GM12878 (cell line): ENCODE results near the gene SMAD9. TPM values are rescaled to one million over a fixed set of nuclear protein-coding genes. Genes with fewer than 3 reads are reported as not detected.

Experiments
- ATAC-seq: fragments of 200-7000 bp; cut with Tn5 transposase; 3 replicates; pipeline ENCODE4 v1.9.1; 2020; ENCODE audit warnings: mild to moderate bottlenecking, moderate library complexity
- BruUV-seq: library from RNA; stranded (reverse); fragments of 400-500 nt; replicated peaks from 2 replicates; lab custom pipeline; 2021; lab: Mats Ljungman, UMichigan
- CTCF ChIA-PET: fragments of 300-600 bp; sonication (Branson Sonifier 250); formaldehyde crosslinking; extraction: SDS; loops from one replicate; lab custom pipeline; 2021; ENCODE audit warnings: inconsistent platforms; lab: Yijun Ruan, JAX
- POLR2A ChIA-PET: fragments of 350-600 bp; formaldehyde crosslinking; extraction: SDS; loops from one replicate; lab custom pipeline; 2021; ENCODE audit warnings: inconsistent platforms; lab: Charles Lee
- RAD21 ChIA-PET: fragments of 300-600 bp; sonication (Branson Sonifier 250); formaldehyde crosslinking; loops from one replicate; lab custom pipeline; 2023; ENCODE audit warnings: antibody characterized with exemption; ENCODE audit not compliant: unreplicated experiment; lab: Charles Lee
- SMC1A ChIA-PET: fragments of 300-600 bp; sonication (Branson Sonifier 250); formaldehyde crosslinking; loops from one replicate; lab custom pipeline; 2023; ENCODE audit not compliant: unreplicated experiment, uncharacterized antibody; lab: Charles Lee
- DNase-seq: peaks from one replicate; pipeline ENCODE4 v3.0.0-alpha.2; 2011; ENCODE audit warnings: low read depth, low spot score
- FAIRE-seq: peaks from 3 replicates; lab custom pipeline; 2011; peaks lifted over from hg19 to GRCh38; lab: Jason Lieb, UNC
- H2AFZ ChIP-seq: 2 replicates; pipeline ENCODE4 v1.6.0; 2011; ENCODE audit warnings: low read depth, low read length, control low read depth; ENCODE audit not compliant: control insufficient read depth
- H3K27ac ChIP-seq: 2 replicates; pipeline ENCODE4 v1.5.1; 2011; ENCODE audit warnings: control low read depth; ENCODE audit not compliant: control insufficient read depth, insufficient read depth
- H3K27me3 ChIP-seq, 2 experiments: replicated peaks in 1 of 2; 2 replicates each; pipeline versions ENCODE4 v1.6.0 to v1.6.1; 2011; ENCODE audit warnings: low read length in 1 of 2; ENCODE audit not compliant: control insufficient read depth in 2 of 2, insufficient read depth in 2 of 2
- H3K36me3 ChIP-seq, 2 experiments: 2 replicates each; pipeline ENCODE4 v1.5.1; 2011; ENCODE audit warnings: low read length in 1 of 2; ENCODE audit not compliant: control insufficient read depth in 2 of 2, insufficient read depth in 2 of 2
- H3K4me1 ChIP-seq: 2 replicates; pipeline ENCODE4 v1.6.1; 2011; ENCODE audit warnings: mild to moderate bottlenecking, low read length, moderate library complexity, mixed read lengths; ENCODE audit not compliant: control insufficient read depth, insufficient read depth
- H3K4me2 ChIP-seq: 2 replicates; pipeline ENCODE4 v1.6.0; 2011; ENCODE audit warnings: control low read depth; ENCODE audit not compliant: control insufficient read depth, insufficient read depth
- H3K4me3 ChIP-seq: fragments of 200-600 bp; sonication (generic); 2 replicates; pipeline ENCODE4 v1.5.1; 2016
- H3K79me2 ChIP-seq: 2 replicates; pipeline ENCODE4 v1.6.0; 2011; ENCODE audit warnings: low read length; ENCODE audit not compliant: control insufficient read depth, insufficient read depth
- H3K9ac ChIP-seq: 2 replicates; pipeline ENCODE4 v1.8.0; 2011; ENCODE audit warnings: low read length, control low read depth, mixed read lengths; ENCODE audit not compliant: control insufficient read depth, insufficient read depth
- H3K9me3 ChIP-seq: replicated peaks from 3 replicates; pipeline ENCODE4 v1.5.1; 2011; ENCODE audit warnings: mild to moderate bottlenecking, low read length; ENCODE audit not compliant: control insufficient read depth, insufficient read depth
- H4K20me1 ChIP-seq: 2 replicates; pipeline ENCODE4 v1.6.0; 2011; ENCODE audit not compliant: control insufficient read depth, insufficient read depth
- ASH2L ChIP-seq: fragments of 300-600, 200-600 bp; sonication (generic); IDR thresholded peaks from 2 replicates; pipeline ENCODE4 v1.6.1; 2017; ENCODE audit warnings: low read depth, mild to moderate bottlenecking, borderline replicate concordance
- BCL11A ChIP-seq: IDR thresholded peaks from 2 replicates; pipeline ENCODE4 v1.6.1; 2011; ENCODE audit warnings: low read depth, low read length
- BCL3 ChIP-seq: IDR thresholded peaks from 2 replicates; pipeline ENCODE4 v1.6.1; 2011; ENCODE audit warnings: borderline replicate concordance, low read depth, mild to moderate bottlenecking, moderate library complexity, low read length; ENCODE audit not compliant: insufficient read depth, poor library complexity, severe bottlenecking
- CTCF ChIP-seq, 3 experiments: IDR thresholded peaks in 2 of 3; conservative IDR thresholded peaks in 1 of 3; 2 replicates each; pipeline ENCODE4 v1.5.1; 2011; ENCODE audit warnings: low read depth in 3 of 3, low read length in 3 of 3, mild to moderate bottlenecking in 3 of 3, control low read depth in 2 of 3, moderate library complexity in 2 of 3, inconsistent platforms in 1 of 3, mixed read lengths in 1 of 3; ENCODE audit not compliant: control insufficient read depth in 2 of 3, insufficient read depth in 1 of 3; ENCODE audit errors: extremely low read depth in 1 of 3
- E2F4 ChIP-seq: IDR thresholded peaks from 2 replicates; pipeline ENCODE4 v1.6.1; 2012; ENCODE audit warnings: low read depth, low read length, improper control_type of control experiment
- E2F8 ChIP-seq: fragments of 450-650 bp; IDR thresholded peaks from 2 replicates; pipeline ENCODE4 v1.6.1; 2018; ENCODE audit warnings: mild to moderate bottlenecking, low read depth, moderate library complexity; ENCODE audit not compliant: partially characterized antibody
- EED ChIP-seq: sonication (generic); IDR thresholded peaks from 2 replicates; pipeline ENCODE4 v1.6.1; 2016; ENCODE audit warnings: antibody characterized with exemption, low read depth
- FOXM1 ChIP-seq: IDR thresholded peaks from 2 replicates; pipeline ENCODE4 v1.6.1; 2012; ENCODE audit warnings: low read depth, mild to moderate bottlenecking, inconsistent platforms, low read length, moderate library complexity
- GATAD2B ChIP-seq: fragments of 450-650 bp; conservative IDR thresholded peaks from 2 replicates; pipeline ENCODE4 v1.6.1; 2017; ENCODE audit warnings: low read depth, mild to moderate bottlenecking, moderate library complexity
- IKZF2 ChIP-seq, 2 experiments: fragments of 450-650 bp; IDR thresholded peaks; 2 replicates each; pipeline ENCODE4 v1.6.1; 2017; ENCODE audit warnings: mild to moderate bottlenecking in 2 of 2, moderate library complexity in 2 of 2
- IRF4 ChIP-seq: IDR thresholded peaks from 2 replicates; pipeline ENCODE4 v1.6.1; 2011; ENCODE audit warnings: low read depth, low read length
- MEF2A ChIP-seq: IDR thresholded peaks from 2 replicates; pipeline ENCODE4 v1.6.1; 2011; ENCODE audit warnings: low read depth, mild to moderate bottlenecking, low read length, moderate library complexity; ENCODE audit not compliant: insufficient read depth
- MYB ChIP-seq: fragments of 150-350 bp; IDR thresholded peaks from 2 replicates; pipeline ENCODE4 v1.6.1; 2014; ENCODE audit warnings: mild to moderate bottlenecking, low read depth, low read length, borderline replicate concordance
- POLR2AphosphoS2 ChIP-seq: IDR thresholded peaks from 2 replicates; pipeline ENCODE4 v1.6.1; 2011; ENCODE audit warnings: low read depth, mild to moderate bottlenecking, low read length, improper control_type of control experiment, moderate library complexity
- RFX5 ChIP-seq: IDR thresholded peaks from 2 replicates; pipeline ENCODE4 v1.6.1; 2011; ENCODE audit warnings: low read depth, low read length, improper control_type of control experiment
- SIN3A ChIP-seq: IDR thresholded peaks from 2 replicates; pipeline ENCODE4 v1.6.1; 2012; ENCODE audit warnings: low read depth, low read length, improper control_type of control experiment
- USF2 ChIP-seq: IDR thresholded peaks from 2 replicates; pipeline ENCODE4 v1.6.1; 2011; ENCODE audit warnings: low read depth, low read length, improper control_type of control experiment, borderline replicate concordance
- WGBS: methylation state at CpG from one replicate; pipeline ENCODE4 v1.1.6; 2016; ENCODE audit warnings: low lambda C conversion rate; ENCODE audit not compliant: insufficient replicate concordance, insufficient coverage; ENCODE audit errors: missing lambda C conversion rate; 5-methylcytosine and 5-hydroxymethylcytosine counted together
- in situ Hi-C: fragments of 300-500 bp; cut with MboI; formaldehyde crosslinking; loops from 9 replicates; pipeline ENCODE4 v1.14.3; 2018; ENCODE audit warnings: mixed read lengths
- intact Hi-C: fragments of 100-400 bp; cut with micrococcal nuclease; formaldehyde crosslinking; loops from one replicate; pipeline ENCODE4 v1.14.2; 2022; ENCODE audit not compliant: unreplicated experiment
- polyA plus RNA-seq, 11 experiments: library from polyadenylated mRNA; depleted of rRNA in 4 of 11; unstranded in 6 of 11; stranded (reverse) in 5 of 11; fragments of >200 nt; fragmentation: Nextera tagmentation in 4 of 11; fragmentation: Illumina TruSeq in 1 of 11; extraction: Ambion mirVana in 4 of 11; extraction: Trizol in 1 of 11; gene quantifications; 1 replicate in 1 of 11; 2 replicates in 10 of 11; pipeline versions ENCODE4 v1.2.1 to v1.2.3, GENCODE V29; 2011 to 2016; ENCODE audit warnings: inconsistent platforms in 2 of 11, missing spikeins in 2 of 11, low read depth in 1 of 11
- total RNA-seq, 4 experiments: library from RNA; depleted of rRNA in 3 of 4; stranded (reverse); fragments of >200 nt in 3 of 4; fragmentation: Illumina TruSeq in 1 of 4; extraction: Trizol in 1 of 4; gene quantifications; 2 replicates each; pipeline versions ENCODE4 v1.2.1 to v1.2.3, GENCODE V29; 2013 to 2021

Gene SMAD9
- total and polyA plus RNA-seq, 10 of the 15 experiments (the other 5 are each of a cell fraction or from before 2014, with no cell fraction given) = 0.22 to 0.69 (median 0.42) TPM; not detected in 6

- no peaks in the 10 kb centered on the region for H3K79me2 ChIP-seq
- DNase-seq = no peak
- no peak for ATAC-seq
- 0% methylated on average over 2 of the region's 2 CpGs for WGBS
- no peak for FAIRE-seq
- H3K9ac ChIP-seq = no peak overlapping the region
- H3K4me3 ChIP-seq = no peak overlapping the region
- no peaks in the 10 kb centered on the region for H4K20me1 ChIP-seq
- no peaks in the 10 kb centered on the region for H3K36me3 ChIP-seq
- no peak overlapping the region for H3K4me2 ChIP-seq
- CTCF ChIA-PET = interaction anchor here (1.4 kb wide), 1 partner anchor 89 kb away, joined by 3 read pairs; no protein-coding TSS in a partner anchor
- H3K27ac ChIP-seq = no peak overlapping the region
- no peaks in the 10 kb centered on the region for H3K9me3 ChIP-seq
- intact Hi-C loops (no loop called here), in situ Hi-C loops (no loop called here)
- no peak overlapping the region for H2AFZ ChIP-seq
- SMC1A ChIA-PET = interaction anchor here (1.0 kb wide), 1 partner anchor 11 kb away, joined by 3 read pairs; no protein-coding TSS in a partner anchor
- H3K4me1 ChIP-seq = no peaks in the 10 kb centered on the region
- no TSS peak for BruUV-seq
- RAD21 ChIA-PET = no interaction called here
- H3K27me3 ChIP-seq = no peaks in the 10 kb centered on the region
- POLR2A ChIA-PET = no interaction called here
- no peak for TF ChIP-seq ASH2L
- TF ChIP-seq BCL3 = no peak
- TF ChIP-seq CTCF (IDR thresholded peaks at IDR 0.05 in 2 of 3, conservative IDR thresholded peaks at IDR 0.05 in 1 of 3; ENCODE audit: control insufficient read depth in 2 of 3, extremely low read depth in 1 of 3, insufficient read depth in 1 of 3, low read depth in 3 of 3, low read length in 3 of 3) = no peak
- TF ChIP-seq MEF2A = no peak
- TF ChIP-seq POLR2AphosphoS2 = no peak
- no peak for TF ChIP-seq SIN3A
- TF ChIP-seq IRF4 = no peak
- TF ChIP-seq GATAD2B = no peak
- TF ChIP-seq BCL11A = no peak
- no peak for TF ChIP-seq IKZF2 (IDR thresholded peaks at IDR 0.05)
- TF ChIP-seq RFX5 = no peak
- no peak for TF ChIP-seq E2F4
- no peak for TF ChIP-seq EED
- no peak for TF ChIP-seq E2F8
- no peak for TF ChIP-seq USF2
- TF ChIP-seq FOXM1 = no peak
- TF ChIP-seq MYB = no peak
Measured at GRCh38 chr13:36891752-36892151, 28.3 kb downstream of the SMAD9 start.
